Breast epithelium (tissue), 3 donors: ENCODE measurements around the gene PITRM1.

Experiments used
- POLR2A ChIP-seq: fragments of 450-650 bp; IDR thresholded peaks from one replicate; pipeline ENCODE4 v1.6.1; 2016; ENCODE audit warnings: antibody characterized with exemption, mild to moderate bottlenecking, moderate library complexity
- POLR2AphosphoS5 ChIP-seq, 3 donors: sonication (generic); formaldehyde crosslinking; IDR thresholded peaks; one replicate each; pipeline ENCODE4 v1.6.1; 2017; ENCODE audit warnings: antibody characterized with exemption in 3 of 3
- TF ChIP-seq, protein P1 (sequence below), 3 donors: fragments of 450-650 bp; IDR thresholded peaks; one replicate each; pipeline ENCODE4 v1.5.1; 2016 to 2017; ENCODE audit warnings: antibody characterized with exemption in 3 of 3, mild to moderate bottlenecking in 3 of 3, moderate library complexity in 3 of 3

GRCh38 chr10:3180355-3181025 is 7.9 kb upstream of the PITRM1 start:
- TF ChIP-seq, protein P1, sequence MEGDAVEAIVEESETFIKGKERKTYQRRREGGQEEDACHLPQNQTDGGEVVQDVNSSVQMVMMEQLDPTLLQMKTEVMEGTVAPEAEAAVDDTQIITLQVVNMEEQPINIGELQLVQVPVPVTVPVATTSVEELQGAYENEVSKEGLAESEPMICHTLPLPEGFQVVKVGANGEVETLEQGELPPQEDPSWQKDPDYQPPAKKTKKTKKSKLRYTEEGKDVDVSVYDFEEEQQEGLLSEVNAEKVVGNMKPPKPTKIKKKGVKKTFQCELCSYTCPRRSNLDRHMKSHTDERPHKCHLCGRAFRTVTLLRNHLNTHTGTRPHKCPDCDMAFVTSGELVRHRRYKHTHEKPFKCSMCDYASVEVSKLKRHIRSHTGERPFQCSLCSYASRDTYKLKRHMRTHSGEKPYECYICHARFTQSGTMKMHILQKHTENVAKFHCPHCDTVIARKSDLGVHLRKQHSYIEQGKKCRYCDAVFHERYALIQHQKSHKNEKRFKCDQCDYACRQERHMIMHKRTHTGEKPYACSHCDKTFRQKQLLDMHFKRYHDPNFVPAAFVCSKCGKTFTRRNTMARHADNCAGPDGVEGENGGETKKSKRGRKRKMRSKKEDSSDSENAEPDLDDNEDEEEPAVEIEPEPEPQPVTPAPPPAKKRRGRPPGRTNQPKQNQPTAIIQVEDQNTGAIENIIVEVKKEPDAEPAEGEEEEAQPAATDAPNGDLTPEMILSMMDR (IDR thresholded peaks at IDR 0.05) = no peak
- no peak for TF ChIP-seq POLR2A
- TF ChIP-seq POLR2AphosphoS5 (IDR thresholded peaks at IDR 0.05) = no peak
